ENCODE data around the gene PLCD3.

PLCD3 gene, protein sequence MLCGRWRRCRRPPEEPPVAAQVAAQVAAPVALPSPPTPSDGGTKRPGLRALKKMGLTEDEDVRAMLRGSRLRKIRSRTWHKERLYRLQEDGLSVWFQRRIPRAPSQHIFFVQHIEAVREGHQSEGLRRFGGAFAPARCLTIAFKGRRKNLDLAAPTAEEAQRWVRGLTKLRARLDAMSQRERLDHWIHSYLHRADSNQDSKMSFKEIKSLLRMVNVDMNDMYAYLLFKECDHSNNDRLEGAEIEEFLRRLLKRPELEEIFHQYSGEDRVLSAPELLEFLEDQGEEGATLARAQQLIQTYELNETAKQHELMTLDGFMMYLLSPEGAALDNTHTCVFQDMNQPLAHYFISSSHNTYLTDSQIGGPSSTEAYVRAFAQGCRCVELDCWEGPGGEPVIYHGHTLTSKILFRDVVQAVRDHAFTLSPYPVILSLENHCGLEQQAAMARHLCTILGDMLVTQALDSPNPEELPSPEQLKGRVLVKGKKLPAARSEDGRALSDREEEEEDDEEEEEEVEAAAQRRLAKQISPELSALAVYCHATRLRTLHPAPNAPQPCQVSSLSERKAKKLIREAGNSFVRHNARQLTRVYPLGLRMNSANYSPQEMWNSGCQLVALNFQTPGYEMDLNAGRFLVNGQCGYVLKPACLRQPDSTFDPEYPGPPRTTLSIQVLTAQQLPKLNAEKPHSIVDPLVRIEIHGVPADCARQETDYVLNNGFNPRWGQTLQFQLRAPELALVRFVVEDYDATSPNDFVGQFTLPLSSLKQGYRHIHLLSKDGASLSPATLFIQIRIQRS

GRCh38 chr17:45132320-45132571, at the start of gene PLCD3:
TSS of gene PLCD3 (minus strand) at chr17:45132515. CDS start at chr17:45132410, 105 bp downstream.
- no peak for TF ChIP-seq CTCF (IDR thresholded peaks at IDR 0.05; ENCODE audit: low read depth, low read length)
- no peak for DNase-seq (ENCODE audit: extremely low read depth, low read depth)

- no peak for DNase-seq (ENCODE audit: extremely low read depth, low read depth)
- TF ChIP-seq CTCF (IDR thresholded peaks at IDR 0.05; ENCODE audit: low read depth, low read length) = no peak
Observed at GRCh38 chr17:45177563-45177962, 45.2 kb upstream of the PLCD3 start.

- DNase-seq (ENCODE audit: extremely low read depth, low read depth) = no peak
- TF ChIP-seq CTCF (IDR thresholded peaks at IDR 0.05; ENCODE audit: low read depth, low read length) = no peak
Observed at GRCh38 chr17:45175759-45176115, 43.4 kb upstream of the PLCD3 start.

DNA sequence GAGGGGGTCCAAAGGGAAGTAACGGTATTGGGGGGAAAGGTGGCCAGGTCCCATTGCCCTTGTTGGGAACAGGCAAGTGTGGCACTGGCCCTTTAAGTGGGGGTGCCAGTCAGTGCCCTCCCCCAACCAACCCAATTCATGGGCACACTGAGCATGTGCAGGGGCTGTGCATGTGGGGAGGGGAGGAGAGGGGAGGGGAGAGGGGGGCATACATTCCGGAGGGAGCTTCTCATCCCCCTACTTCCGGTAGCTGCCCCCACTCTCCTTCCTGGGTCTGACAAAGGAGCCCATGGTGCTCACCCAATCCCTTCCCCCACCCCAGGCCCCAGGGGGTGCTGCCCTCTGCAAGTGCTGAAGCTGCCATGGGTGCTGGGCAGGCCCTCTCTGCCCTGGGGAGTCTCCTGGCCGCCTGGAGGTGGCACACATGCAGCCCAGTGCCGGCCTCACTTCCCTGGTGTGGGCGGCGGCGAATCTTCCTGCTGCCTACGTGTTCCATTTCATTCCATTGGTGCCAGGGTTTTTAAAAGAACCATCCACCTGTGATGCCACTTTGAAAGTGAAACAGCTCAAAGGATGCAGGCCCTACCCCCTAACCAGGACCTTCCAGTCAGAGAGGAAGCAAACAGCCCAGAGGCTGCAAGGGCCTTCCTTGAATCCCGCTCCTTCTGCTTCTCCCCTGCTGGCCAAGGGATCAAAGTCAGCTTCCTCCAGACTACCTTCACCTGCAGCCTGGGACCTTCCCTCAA, 40.4 kb upstream of the PLCD3 start:
- no peak for TF ChIP-seq CTCF (IDR thresholded peaks at IDR 0.05; ENCODE audit: low read depth, low read length)
- DNase-seq (ENCODE audit: extremely low read depth, low read depth) = peak; percentile 74

- TF ChIP-seq CTCF (IDR thresholded peaks at IDR 0.05; ENCODE audit: low read depth, low read length) = no peak
- DNase-seq (ENCODE audit: extremely low read depth, low read depth) = no peak
Observed at GRCh38 chr17:45172232-45172540, 39.9 kb upstream of the PLCD3 start.

GRCh38 chr17:45171338-45172231, 39.3 kb upstream of the PLCD3 start:
- DNase-seq (ENCODE audit: extremely low read depth, low read depth) = no peak
- TF ChIP-seq CTCF (IDR thresholded peaks at IDR 0.05; ENCODE audit: low read depth, low read length) = no peak

Data from AG09319 (cell line).